GM21786 (cell line): ENCODE measurements around the gene SLC25A21.
A peak's percentile ranks its signal among the peaks of the same experiment; 100 is the strongest.

Source experiments
- ATAC-seq: cut with Tn5 transposase; IDR thresholded peaks from one replicate; pipeline ENCODE4 v1.9.1; 2021; ENCODE audit not compliant: unreplicated experiment

The SLC25A21 gene

DNA sequence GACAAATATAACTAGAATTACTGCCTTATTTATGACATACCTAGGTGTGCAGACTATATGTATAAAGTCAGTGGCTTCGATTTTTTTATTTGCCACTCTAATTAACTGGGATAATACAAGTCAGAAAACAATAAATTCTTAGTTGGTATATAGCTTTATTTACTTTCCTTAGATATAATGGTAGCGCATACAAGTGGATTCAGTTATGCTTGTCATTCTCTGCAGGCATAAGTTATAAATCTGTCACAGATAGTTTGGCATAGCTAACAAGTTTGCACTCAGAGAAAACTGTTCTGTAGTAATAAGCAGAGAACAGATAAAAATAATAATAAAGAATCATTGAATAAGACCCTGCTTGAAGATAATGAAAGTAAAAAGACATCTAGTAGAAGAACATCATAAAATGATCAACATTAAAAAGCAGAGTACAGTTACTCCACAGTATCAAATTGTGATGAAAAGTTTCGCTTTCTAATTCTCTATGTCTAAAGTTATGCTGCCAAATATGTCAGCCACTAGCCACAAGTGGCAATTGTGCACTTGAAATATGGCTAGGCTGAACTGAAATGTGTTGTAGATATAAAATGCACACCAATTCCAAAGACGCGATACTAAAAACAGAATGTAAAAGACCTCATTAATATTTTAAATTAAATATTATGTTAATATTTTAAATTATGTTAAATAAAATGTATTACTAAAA lies 224.1 kb downstream of the SLC25A21 start:
- no peak for ATAC-seq

DNA sequence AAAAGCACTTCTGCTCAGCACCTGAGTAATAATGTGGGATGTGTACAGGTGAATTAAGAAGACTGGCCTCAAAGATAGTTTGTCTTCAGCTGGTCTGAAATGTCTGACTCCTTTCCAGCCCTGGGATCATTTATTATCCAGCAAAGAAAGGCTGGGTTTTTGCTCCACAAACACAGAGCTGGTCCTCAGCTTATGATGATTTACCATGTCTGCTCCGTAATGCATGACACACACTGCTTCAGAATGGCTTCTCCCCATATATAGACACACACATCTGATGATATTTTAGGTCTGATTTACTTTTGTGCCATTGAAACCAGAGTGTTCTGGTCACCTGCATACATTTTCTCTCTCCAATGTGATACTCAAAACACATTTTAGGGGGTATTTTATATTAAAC lies 225.0 kb downstream of the SLC25A21 start:
- ATAC-seq, result no peak

GRCh38 chr14:36946872-36947271 lies 225.5 kb downstream of the SLC25A21 start:
- no peak for ATAC-seq

- ATAC-seq, result no peak
These were observed 227.9 kb downstream of the SLC25A21 start for GRCh38 chr14:36944307-36945010.

- ATAC-seq, result no peak
These were observed 229.7 kb downstream of the SLC25A21 start for GRCh38 chr14:36942522-36943245.

DNA sequence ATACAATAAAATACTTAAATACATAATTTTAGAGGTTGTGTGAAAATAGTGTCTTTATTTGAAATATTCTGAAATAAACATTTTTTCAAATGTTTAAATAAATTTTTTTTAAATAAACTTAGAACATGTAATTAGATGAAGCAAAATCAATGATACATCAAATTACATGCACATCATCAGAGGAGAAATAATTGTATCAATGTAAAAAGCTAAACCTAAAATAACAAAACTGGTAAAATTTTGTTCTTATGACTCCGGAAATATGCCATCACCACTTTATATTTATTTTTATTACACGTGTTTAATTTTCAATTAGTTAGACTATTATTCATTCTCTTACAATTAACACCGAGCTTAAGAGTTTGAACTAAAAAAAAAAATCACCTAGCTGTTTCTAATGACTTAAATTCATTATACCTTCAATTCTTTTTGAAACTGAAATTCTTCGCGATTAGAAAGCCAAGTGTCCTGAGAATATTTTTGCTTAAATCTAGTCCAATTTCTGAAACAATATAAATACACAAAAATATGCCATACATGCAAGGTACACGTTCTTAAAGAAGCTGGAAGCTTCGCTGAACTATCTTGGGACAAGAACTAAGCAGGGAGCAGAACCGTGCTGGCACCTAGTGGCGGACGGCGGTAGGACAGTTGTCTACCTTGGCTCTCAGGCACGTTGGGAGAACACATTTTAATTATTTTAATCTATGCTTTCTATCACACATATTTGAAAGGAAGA lies 230.5 kb downstream of the SLC25A21 start:
- peak; percentile 83 for ATAC-seq

GRCh38 chr14:36940476-36940875 lies 231.9 kb downstream of the SLC25A21 start:
- no peak for ATAC-seq

DNA sequence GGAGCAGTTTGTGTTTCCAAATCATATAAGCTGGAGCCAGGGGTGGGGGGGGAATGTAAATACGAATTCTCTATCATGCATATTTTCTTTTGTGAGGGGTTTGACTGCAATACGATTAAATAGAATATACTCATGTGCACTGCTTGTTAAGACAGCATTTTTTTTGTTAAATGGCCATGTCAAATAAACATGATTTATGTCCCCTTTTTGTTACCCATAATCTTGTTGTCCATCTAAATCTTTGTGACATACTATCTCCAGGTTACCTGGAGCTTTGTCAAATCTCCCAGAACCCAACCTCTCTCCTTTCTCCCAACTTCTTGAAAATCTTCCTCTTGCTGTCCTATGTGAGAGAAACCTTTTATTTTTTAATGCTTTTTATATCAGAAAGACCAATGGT lies 233.1 kb downstream of the SLC25A21 start:
- ATAC-seq, result no peak

- ATAC-seq, result no peak
These were observed 233.7 kb downstream of the SLC25A21 start for GRCh38 chr14:36938678-36939077.

DNA sequence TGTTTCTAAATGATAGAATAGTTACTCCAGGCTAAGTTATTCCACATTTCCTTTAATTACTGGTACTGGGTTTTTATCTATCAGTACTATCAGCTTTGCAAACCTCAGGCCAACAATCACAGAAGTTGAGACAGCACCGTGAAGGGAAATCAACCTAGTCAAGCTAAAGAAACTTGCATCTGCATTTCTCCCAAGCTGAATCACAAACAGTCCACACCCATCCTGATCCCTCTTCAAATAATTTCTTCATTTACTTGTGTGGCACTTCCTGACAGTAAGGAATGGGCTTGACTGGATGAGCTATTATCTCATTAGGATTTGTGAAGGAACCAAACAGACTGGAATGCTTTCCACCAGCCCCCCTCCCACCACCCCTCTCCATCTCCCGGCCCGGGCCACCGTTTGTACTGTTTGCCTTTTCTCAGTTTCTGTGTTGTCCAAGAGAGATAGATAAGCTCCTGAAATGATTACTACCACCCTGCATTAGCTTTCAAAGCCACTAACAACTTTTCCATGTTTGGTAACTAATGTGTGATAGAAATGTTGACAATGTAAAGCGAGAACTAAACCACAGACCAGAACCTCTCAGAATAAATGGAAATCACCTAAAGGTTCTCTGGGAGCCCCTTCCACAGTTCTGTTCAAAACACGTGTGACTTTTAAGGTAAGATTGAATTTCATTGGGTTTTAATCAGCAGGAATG lies 236.3 kb downstream of the SLC25A21 start:
- ATAC-seq, result no peak

- no peak for ATAC-seq
These were observed 238.1 kb downstream of the SLC25A21 start for GRCh38 chr14:36934304-36934703.

DNA sequence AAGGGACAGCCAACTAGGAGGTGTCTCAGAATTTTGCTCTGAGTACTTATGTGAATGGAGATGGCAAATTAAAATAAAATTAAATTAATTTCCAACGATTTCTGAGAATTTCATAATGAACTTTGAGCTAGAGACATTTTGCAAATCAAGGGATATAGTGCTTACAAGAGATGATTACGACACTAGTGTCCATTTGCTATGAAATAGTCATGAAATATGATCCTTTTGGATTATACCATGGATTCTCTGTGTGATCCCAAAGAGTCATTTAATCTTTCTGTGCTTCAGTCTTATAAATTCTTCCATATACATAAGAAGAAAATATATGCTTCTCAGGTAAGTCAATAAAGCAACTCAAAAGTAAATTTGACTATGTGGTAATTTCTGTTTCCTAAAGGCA lies 240.6 kb downstream of the SLC25A21 start:
- no peak for ATAC-seq

GRCh38 chr14:36928432-36928831 lies 244.0 kb downstream of the SLC25A21 start:
- no peak for ATAC-seq

GRCh38 chr14:36925094-36925493 lies 247.3 kb downstream of the SLC25A21 start:
- ATAC-seq, result no peak

DNA sequence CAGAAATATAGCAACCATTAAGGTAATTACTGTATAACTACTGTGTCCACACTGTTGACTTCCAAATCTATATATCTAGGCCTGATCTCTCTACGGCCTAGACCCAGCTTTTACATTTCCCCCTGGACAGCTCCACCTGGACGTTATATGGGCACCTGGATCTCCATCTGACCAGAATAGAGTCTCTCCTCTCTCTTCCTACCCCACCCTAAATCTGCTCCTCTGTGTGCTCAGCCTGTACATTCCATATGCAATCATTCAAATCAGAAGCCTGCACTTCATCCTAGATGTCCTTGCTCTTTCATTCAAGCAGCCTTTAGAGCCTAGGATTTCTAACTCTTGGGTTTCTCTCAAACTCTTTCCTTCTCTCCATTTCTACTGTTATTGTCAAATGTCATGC lies 255.7 kb downstream of the SLC25A21 start:
- no peak for ATAC-seq

DNA sequence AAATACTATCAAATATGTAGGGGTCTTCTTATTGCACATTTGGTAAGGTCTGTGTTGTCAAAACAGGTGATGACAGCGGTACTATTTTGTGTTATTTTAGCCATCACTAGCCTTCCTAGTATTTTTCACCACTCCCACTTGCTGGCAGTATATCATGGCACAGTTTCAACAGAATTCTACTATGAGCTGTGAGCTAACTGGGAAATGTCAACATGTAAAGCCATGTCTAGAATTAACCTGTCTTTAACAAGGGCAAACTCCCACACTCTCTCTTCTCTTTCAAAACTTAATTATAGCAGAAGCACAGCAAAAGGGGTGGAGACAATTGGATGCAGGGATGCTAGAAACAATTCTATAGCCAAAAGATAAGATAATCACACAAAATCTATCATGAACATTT lies 257.3 kb downstream of the SLC25A21 start:
- ATAC-seq, result no peak

DNA sequence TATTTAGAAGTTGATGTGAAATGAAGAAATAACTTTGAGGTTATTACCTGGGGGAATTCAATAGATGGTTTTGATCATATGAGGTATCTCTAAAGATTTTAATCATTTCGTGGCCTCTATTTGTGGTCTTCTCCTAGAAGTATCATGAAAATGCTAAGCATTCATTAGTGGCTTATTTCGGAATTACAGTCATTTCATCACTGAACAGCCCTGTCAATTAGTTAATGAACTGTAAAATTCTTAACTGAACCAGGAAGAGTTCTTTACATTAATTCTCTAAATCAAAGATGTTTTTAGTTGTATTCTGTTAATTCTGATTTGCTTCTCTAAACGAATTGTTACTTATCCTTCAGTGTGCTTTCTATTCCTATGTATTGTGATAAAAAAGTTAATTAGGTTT lies 261.8 kb downstream of the SLC25A21 start:
- ATAC-seq, result no peak

DNA sequence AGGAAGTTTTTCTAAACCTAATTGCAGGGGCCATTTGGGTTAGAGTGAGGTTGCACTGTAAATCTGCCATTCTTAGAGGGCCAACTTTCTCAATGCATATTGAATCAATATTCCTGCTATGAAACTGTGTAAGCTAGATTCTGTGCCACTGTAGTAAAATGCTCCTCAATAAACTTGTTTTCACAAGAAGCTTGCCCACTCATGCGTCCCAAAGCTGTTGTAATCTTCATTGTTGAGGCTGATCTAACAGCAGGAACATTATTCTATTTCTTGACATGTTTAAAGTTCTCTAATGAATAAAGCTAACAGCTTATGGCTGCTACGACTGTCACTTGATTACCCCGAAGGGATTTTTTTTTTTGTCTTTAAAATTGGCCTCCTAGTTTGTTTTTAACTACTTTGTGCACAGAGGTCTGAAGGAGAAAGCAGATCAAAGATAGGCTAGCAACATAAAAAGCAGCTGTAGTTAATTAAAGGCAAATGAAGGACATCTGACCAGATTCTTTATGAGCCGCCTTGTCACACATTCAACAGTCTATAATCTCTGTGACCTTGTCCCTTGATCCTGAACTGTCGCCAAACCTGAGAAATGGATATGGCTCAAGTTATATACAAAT lies 267.0 kb downstream of the SLC25A21 start:
- ATAC-seq, result no peak

DNA sequence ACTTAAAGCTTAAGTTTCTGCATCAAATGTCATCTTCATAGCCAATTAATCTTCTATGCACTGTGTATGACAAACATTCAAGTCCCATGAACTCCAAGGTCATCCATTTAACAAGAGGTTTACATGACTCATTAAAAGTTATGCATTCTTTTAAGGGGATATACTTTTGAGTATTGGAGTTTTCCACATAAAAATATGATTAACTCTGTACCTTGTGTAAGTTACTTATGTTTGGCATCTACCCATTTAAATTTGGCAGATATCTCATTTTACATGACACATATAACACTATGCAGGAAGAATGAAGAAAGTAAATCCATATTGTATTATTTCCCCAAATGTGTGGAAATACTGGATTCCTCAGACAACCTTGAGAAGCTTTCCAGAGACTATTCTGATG lies 270.5 kb downstream of the SLC25A21 start:
- ATAC-seq, result no peak

- ATAC-seq, result no peak
These were observed 271.6 kb downstream of the SLC25A21 start for GRCh38 chr14:36900846-36901245.
